Measurements from ENCODE around the gene SH2D1B.

GRCh38 chr1:162363823-162364222 lies 48.1 kb downstream of the SH2D1B start:
- TF ChIP-seq POLR2A (IDR thresholded peaks at IDR 0.05; ENCODE audit: low read depth, low read length) (no peak), POLR2AphosphoS5 (IDR thresholded peaks at IDR 0.05; ENCODE audit: low read depth, low read length) (no peak)
